SH-SY5Y (cell line): ENCODE results near the gene DEFB124.

Experiments
- GATA2 ChIP-seq: IDR thresholded peaks from 2 replicates; pipeline ENCODE4 v1.6.1; 2011; ENCODE audit warnings: mild to moderate bottlenecking, low read depth, low read length
- GATA3 ChIP-seq: IDR thresholded peaks from 2 replicates; pipeline ENCODE4 v1.6.1; 2011; ENCODE audit warnings: low read depth, mild to moderate bottlenecking, low read length, moderate library complexity

The DEFB124 gene

GRCh38 chr20:31497838-31498540, 23.1 kb upstream of the DEFB124 start:
- TF ChIP-seq GATA2 (peak; percentile 22; the same call in 1 of the 2 replicates), GATA3 (no peak)

GRCh38 chr20:31496761-31497295, 21.9 kb upstream of the DEFB124 start:
- TF ChIP-seq GATA3: no peak
- TF ChIP-seq GATA2: no peak

GRCh38 chr20:31494131-31494530, 19.2 kb upstream of the DEFB124 start:
- no peak for TF ChIP-seq GATA3
- no peak for TF ChIP-seq GATA2

GRCh38 chr20:31490752-31491151, 15.8 kb upstream of the DEFB124 start:
- TF ChIP-seq GATA2 (no peak), GATA3 (no peak)

- TF ChIP-seq GATA2: no peak
- TF ChIP-seq GATA3: no peak
These were observed 14.2 kb upstream of the DEFB124 start for GRCh38 chr20:31489152-31489551.

GRCh38 chr20:31488115-31488514, 13.2 kb upstream of the DEFB124 start:
- TF ChIP-seq GATA2: no peak
- TF ChIP-seq GATA3: no peak

GRCh38 chr20:31485450-31486339, 10.8 kb upstream of the DEFB124 start:
- no peak for TF ChIP-seq GATA2
- no peak for TF ChIP-seq GATA3

- TF ChIP-seq GATA2: no peak
- TF ChIP-seq GATA3: no peak
These were observed 9.1 kb upstream of the DEFB124 start for GRCh38 chr20:31484001-31484400.

GRCh38 chr20:31476643-31477215, 1.8 kb upstream of the DEFB124 start:
- TF ChIP-seq GATA2 (no peak), GATA3 (no peak)

GRCh38 chr20:31476294-31476585, 1.3 kb upstream of the DEFB124 start:
- TF ChIP-seq GATA3 (no peak), GATA2 (no peak)

GRCh38 chr20:31475472-31476293, 756 bp upstream of the DEFB124 start:
- TF ChIP-seq GATA3: no peak
- no peak for TF ChIP-seq GATA2

- TF ChIP-seq GATA3: no peak
- no peak for TF ChIP-seq GATA2
These were observed 860 bp downstream of the DEFB124 start for GRCh38 chr20:31474097-31474436.

GRCh38 chr20:31473331-31474096, 1.4 kb downstream of the DEFB124 start:
- TF ChIP-seq GATA2: no peak
- TF ChIP-seq GATA3: no peak
